ENCODE results near the gene SLC39A7. TPM values are rescaled to one million over a fixed set of nuclear protein-coding genes. Genes with fewer than 3 reads are reported as not detected.

The SLC39A7 gene
- total RNA-seq, 2 donors from 2014 or later = 91.5 to 102 TPM

DNA sequence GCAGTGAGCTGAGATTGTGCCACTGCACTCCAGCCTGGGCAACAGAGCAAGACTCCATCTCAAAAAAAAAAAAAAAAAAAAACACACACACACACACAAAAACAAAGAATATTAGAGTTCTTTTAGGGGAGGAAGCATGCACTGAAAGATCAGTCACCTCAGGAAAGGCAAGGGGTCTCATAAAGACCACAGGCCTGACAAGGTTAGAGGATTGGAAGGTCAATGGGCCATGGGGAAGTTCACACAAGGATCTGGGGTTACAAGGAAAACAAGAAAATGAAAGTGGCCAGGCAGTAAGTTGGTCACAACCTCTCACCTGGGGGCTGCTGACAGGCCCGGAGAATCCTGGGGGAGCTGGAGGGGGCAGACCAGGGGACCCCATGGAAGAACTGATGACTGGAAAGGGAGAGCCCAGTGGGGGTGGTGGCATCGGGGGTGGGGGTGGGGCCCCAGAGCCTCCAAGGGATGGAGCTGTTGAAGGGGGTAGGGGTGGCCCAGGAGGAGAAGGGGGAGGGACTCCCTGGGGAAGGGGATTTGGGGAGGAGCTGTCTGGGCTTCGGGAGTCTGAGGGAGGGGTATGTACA lies 1.7 kb upstream of the SLC39A7 start:
- Mint-ChIP-seq H3K27ac (peak overlapping the region; percentile 98 to 100), H3K4me3 (peak overlapping the region; percentile 100), H3K4me1 (ENCODE audit: low read depth in 2 of 2) (peaks cover 54 to 63% of the 10 kb centered on the region in 2 donors), H3K36me3 (peaks cover 46% of the 10 kb centered on the region), H3K9me3 (no peaks in the 10 kb centered on the region), H3K27me3 (no peaks in the 10 kb centered on the region)
- ATAC-seq = no peak
- DNase-seq (ENCODE audit: low spot score) = peak; percentile 12

DNA sequence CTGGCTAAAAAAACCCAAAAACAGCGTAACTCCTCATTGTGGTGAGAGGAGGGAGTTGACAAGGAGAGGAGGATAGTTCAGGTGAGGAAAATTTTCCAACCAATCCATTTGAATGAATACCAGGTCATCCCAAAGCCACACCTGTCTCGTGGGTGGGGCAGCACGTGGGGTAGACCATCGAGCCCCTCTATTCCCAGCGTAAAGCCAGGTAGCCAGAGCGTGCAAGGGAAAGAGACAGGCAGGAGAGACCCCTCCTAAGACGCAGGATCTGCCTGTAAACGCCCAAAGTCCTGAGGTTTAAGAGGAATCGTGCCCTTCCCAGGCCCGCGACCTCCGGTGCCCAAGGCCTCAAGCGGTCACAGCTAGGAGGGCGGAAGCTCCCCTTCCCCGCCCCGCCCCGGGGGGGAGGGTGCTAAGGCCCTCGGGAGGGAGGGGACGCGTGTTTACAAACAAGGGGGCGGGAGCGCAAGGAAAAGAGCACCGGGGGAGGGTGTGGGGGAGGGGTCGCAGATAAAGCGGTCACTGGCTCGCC lies 914 bp upstream of the SLC39A7 start:
- Mint-ChIP-seq H3K36me3 (peaks cover 46% of the 10 kb centered on the region), H3K4me3 (peak overlapping the region; percentile 100), H3K4me1 (ENCODE audit: low read depth in 2 of 2) (peaks cover 59 to 68% of the 10 kb centered on the region in 2 donors), H3K9me3 (no peaks in the 10 kb centered on the region), H3K27me3 (no peaks in the 10 kb centered on the region), H3K27ac (peak overlapping the region; percentile 98 to 100)
- DNase-seq (ENCODE audit: low spot score) (peak; percentile 89), ATAC-seq (peak; percentile 66 to 71)

DNA sequence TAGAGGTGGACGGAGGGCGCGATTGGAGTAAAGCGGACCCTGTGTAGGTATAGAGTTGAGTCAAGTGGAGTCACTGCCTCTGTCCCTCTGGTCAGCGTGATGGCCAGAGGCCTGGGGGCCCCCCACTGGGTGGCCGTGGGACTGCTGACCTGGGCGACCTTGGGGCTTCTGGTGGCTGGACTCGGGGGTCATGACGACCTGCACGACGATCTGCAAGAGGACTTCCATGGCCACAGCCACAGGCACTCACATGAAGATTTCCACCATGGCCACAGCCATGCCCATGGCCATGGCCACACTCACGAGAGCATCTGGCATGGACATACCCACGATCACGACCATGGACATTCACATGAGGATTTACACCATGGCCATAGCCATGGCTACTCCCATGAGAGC lies 479 bp downstream of the SLC39A7 start:
- DNase-seq (ENCODE audit: low spot score) (no peak), ATAC-seq (no peak)
- Mint-ChIP-seq H3K36me3 (peaks cover 36% of the 10 kb centered on the region), H3K27ac (peak overlapping the region; percentile 98 to 100), H3K4me1 (ENCODE audit: low read depth in 2 of 2) (peaks cover 72 to 78% of the 10 kb centered on the region in 2 donors), H3K9me3 (no peaks in the 10 kb centered on the region), H3K4me3 (peak overlapping the region; percentile 100), H3K27me3 (peaks cover 0 to 3% of the 10 kb centered on the region in 2 donors)

DNA sequence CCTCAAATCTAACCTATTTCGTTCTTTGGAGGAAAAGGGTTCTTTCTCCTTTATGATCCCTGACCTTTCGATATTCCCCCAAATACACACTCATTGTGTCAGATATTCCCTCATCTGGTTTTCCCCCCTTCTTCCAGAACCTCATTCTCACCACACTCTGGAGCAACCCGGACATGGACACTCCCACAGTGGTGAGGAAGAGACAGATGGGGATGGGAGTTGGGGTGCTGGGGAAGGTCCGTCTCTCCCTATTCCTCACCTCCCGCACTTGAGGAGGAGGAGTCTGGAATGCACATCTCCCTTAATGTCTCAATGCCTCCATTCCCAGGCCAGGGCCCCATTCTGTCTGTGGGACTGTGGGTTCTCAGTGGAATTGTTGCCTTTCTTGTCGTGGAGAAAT lies 1.3 kb downstream of the SLC39A7 start:
- H3K36me3 Mint-ChIP-seq = peaks cover 30% of the 10 kb centered on the region
- H3K27me3 Mint-ChIP-seq = peaks cover 0 to 3% of the 10 kb centered on the region in 2 donors
- ATAC-seq (no peak), DNase-seq (ENCODE audit: low spot score) (no peak)
- peak overlapping the region; percentile 98 to 100 for H3K27ac Mint-ChIP-seq
- peaks cover 76% of the 10 kb centered on the region in 2 donors for H3K4me1 Mint-ChIP-seq (ENCODE audit: low read depth in 2 of 2)
- H3K9me3 Mint-ChIP-seq = no peaks in the 10 kb centered on the region
- peak overlapping the region; percentile 100 for H3K4me3 Mint-ChIP-seq

DNA sequence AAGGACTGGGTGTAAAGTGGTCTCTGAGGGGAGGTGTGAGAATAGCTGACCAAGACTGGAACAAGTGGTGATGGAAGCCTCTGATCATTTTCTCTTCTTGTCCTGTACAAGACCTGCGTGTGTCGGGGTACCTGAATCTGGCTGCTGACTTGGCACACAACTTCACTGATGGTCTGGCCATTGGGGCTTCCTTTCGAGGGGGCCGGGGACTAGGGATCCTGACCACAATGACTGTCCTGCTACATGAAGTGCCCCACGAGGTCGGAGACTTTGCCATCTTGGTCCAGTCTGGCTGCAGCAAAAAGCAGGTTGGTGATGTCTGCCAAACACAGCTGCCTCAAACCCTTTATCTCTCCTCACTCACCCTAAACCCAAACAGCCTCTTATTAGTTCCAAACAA lies 2.1 kb downstream of the SLC39A7 start:
- Mint-ChIP-seq H3K4me3 (peak overlapping the region; percentile 100), H3K4me1 (ENCODE audit: low read depth in 2 of 2) (peaks cover 67 to 72% of the 10 kb centered on the region in 2 donors), H3K27me3 (peaks cover 0 to 3% of the 10 kb centered on the region in 2 donors), H3K9me3 (no peaks in the 10 kb centered on the region), H3K27ac (peak overlapping the region; percentile 98 to 100), H3K36me3 (peaks cover 25% of the 10 kb centered on the region)
- ATAC-seq (no peak), DNase-seq (ENCODE audit: low spot score) (no peak)

DNA sequence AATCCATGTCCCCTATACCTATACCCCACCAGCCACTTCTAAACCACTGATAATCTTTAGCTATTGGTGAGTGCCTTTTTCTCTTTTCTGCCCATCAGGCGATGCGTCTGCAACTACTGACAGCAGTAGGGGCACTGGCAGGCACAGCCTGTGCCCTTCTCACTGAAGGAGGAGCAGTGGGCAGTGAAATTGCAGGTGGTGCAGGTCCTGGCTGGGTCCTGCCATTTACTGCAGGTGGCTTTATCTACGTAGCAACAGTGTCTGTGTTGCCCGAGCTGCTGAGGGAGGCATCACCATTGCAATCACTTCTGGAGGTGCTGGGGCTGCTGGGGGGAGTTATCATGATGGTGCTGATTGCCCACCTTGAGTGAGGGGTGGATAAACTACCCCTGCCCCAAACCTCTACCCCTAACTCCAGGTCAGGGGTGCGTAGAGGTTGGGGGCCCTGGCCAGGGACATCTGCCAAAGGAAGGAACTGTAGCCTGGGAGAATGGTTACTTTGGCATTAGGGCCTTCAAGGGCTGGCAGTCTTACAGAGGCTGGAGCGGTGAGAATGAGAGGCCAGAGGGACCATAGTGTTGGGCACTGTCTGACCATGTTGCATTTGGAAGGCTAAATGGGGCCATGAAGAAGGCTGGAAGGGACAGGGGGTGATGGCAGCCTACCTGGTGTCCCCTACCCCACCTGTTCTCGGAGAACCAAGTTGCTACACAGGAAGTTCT lies 2.9 kb downstream of the SLC39A7 start:
- no peaks in the 10 kb centered on the region for H3K9me3 Mint-ChIP-seq
- peak overlapping the region; percentile 98 to 100 for H3K27ac Mint-ChIP-seq
- peaks cover 60 to 65% of the 10 kb centered on the region in 2 donors for H3K4me1 Mint-ChIP-seq (ENCODE audit: low read depth in 2 of 2)
- ATAC-seq (no peak), DNase-seq (ENCODE audit: low spot score) (no peak)
- H3K27me3 Mint-ChIP-seq = peaks cover 0 to 3% of the 10 kb centered on the region in 2 donors
- peaks cover 25% of the 10 kb centered on the region for H3K36me3 Mint-ChIP-seq
- H3K4me3 Mint-ChIP-seq = peak overlapping the region; percentile 100

DNA sequence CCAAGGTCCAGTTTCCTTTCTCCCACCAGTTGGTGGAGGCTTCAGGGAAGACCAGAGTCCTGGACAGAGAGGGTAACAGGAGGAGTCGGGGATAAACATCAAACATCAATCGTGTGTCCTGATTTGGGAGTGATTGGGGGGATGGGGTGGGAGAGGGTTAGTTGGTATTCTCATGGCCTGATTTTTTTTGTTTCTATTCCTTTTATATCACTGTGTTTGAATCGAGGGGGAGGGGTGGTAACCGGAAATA lies 3.4 kb downstream of the SLC39A7 start:
- peaks cover 25% of the 10 kb centered on the region for H3K36me3 Mint-ChIP-seq
- peaks cover 60 to 64% of the 10 kb centered on the region in 2 donors for H3K4me1 Mint-ChIP-seq (ENCODE audit: low read depth in 2 of 2)
- DNase-seq (ENCODE audit: low spot score) = no peak
- no peaks in the 10 kb centered on the region for H3K9me3 Mint-ChIP-seq
- peak overlapping the region; percentile 100 for H3K4me3 Mint-ChIP-seq
- peaks cover 0 to 3% of the 10 kb centered on the region in 2 donors for H3K27me3 Mint-ChIP-seq
- H3K27ac Mint-ChIP-seq = peak overlapping the region; percentile 98 to 100
- no peak for ATAC-seq

DNA sequence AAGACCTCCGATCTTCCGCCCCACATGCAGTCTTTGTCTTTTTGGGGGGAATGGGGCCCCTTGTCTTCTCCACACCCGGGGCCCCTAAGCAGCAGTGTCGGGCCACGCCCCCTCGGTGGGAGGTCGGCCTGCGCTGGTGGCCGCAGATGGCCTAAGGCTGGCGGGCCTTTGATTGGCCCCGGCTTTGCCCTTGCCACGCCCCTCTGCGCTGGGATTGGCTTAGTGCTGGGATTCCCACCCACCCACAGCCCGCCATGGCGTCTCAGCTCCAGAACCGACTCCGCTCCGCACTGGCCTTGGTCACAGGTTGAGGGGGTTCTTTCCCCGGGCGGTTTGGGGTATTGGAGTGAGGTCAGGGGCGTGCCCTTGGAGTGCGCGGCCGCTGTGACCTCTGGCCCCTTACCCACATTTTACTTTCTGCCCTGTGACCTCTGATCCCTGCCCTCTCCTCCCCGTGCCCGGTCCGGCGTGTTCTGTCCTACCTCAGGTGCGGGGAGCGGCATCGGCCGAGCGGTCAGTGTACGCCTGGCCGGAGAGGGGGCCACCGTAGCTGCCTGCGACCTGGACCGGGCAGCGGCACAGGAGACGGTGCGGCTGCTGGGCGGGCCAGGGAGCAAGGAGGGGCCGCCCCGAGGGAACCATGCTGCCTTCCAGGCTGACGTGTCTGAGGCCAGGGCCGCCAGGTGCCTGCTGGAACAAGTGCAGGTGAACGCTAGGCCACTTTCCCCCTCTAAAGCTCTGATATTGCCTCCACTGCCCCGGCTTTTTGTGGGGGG lies 3.9 kb downstream of the SLC39A7 start, which contains the start of gene HSD17B8:
HSD17B8 (plus strand) TSS at position 241 of the 776 bp plus-strand sequence; CDS start at position 255, 14 bp downstream.
- Mint-ChIP-seq H3K27me3 (peaks cover 0 to 3% of the 10 kb centered on the region in 2 donors), H3K9me3 (no peaks in the 10 kb centered on the region), H3K4me3 (peak within 1 kb of the TSS; percentile 100), H3K4me1 (ENCODE audit: low read depth in 2 of 2) (peaks cover 63 to 65% of the 10 kb centered on the region in 2 donors), H3K36me3 (peaks cover 25% of the 10 kb centered on the region), H3K27ac (peak within 1 kb of the TSS; percentile 98 to 100)
- ATAC-seq (peak; percentile 77 to 81), DNase-seq (ENCODE audit: low spot score) (peak; percentile 93)

DNA sequence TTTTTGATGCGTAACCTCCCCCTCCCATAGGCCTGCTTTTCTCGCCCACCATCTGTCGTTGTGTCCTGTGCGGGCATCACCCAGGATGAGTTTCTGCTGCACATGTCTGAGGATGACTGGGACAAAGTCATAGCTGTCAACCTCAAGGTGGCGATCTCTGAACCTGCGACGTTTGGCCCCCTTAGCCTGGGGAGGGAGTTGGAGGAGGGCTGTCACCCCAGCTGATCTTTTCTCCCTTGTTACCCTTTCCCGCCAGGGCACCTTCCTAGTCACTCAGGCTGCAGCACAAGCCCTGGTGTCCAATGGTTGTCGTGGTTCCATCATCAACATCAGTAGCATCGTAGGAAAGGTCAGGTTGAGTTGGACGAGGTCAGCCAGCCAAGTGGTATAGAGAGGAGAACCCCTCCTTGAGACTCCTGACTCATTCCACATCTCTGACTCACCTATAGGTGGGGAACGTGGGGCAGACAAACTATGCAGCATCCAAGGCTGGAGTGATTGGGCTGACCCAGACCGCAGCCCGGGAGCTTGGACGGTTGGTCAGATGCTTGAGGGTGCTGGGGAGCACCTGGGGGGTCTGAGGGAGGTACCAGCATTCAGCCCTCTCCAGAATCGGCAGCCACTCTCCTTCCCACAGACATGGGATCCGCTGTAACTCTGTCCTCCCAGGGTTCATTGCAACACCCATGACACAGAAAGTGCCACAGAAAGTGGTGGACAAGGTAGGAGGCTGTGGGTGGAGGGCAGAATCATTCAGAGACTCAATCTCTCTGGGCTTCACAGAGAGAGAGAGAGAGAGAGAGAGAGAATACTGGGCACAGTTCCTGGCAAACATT lies 4.7 kb downstream of the SLC39A7 start:
- H3K27ac Mint-ChIP-seq = peak overlapping the region; percentile 88 to 98
- DNase-seq (ENCODE audit: low spot score) (no peak), ATAC-seq (no peak)
- H3K9me3 Mint-ChIP-seq = no peaks in the 10 kb centered on the region
- H3K4me1 Mint-ChIP-seq (ENCODE audit: low read depth in 2 of 2) = peaks cover 65 to 69% of the 10 kb centered on the region in 2 donors
- peaks cover 25% of the 10 kb centered on the region for H3K36me3 Mint-ChIP-seq
- peak overlapping the region; percentile 100 for H3K4me3 Mint-ChIP-seq
- peaks cover 0 to 3% of the 10 kb centered on the region in 2 donors for H3K27me3 Mint-ChIP-seq

DNA sequence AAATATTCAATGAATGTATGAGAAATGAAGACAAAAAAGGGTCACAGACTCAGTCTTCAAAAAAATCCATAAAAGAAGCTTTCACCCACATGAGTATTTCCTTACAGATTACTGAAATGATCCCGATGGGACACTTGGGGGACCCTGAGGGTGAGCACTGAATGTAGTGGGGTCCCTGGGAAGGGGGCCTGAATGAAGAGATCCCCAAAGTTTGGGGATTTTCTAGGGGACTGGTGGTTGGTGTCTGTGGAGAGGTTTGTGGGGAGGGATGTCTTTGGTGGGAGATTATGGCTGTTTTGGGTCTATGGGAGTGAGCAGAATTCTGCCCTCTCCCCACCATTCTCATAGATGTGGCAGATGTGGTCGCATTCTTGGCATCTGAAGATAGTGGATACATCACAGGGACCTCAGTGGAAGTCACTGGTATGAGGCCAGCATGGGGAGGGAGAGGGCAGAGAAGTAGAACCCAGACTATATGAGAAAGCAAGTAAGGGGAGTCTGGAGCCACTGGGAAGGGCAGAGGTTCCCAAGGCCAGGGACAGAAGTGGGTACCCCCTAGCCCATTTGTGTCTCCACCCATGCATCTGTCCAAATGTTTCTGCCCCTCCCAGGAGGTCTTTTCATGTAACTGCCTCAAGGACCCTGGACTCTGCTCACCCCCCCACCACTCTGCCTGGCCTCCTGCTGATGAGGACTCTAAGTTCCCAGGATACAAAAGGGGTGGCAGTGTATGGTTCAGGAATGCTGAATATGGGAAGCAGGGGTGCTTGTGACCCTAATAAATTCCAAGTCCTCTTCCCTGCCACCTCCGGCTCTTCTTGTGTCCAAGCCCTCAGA lies 5.6 kb downstream of the SLC39A7 start:
- no peak for ATAC-seq

DNA sequence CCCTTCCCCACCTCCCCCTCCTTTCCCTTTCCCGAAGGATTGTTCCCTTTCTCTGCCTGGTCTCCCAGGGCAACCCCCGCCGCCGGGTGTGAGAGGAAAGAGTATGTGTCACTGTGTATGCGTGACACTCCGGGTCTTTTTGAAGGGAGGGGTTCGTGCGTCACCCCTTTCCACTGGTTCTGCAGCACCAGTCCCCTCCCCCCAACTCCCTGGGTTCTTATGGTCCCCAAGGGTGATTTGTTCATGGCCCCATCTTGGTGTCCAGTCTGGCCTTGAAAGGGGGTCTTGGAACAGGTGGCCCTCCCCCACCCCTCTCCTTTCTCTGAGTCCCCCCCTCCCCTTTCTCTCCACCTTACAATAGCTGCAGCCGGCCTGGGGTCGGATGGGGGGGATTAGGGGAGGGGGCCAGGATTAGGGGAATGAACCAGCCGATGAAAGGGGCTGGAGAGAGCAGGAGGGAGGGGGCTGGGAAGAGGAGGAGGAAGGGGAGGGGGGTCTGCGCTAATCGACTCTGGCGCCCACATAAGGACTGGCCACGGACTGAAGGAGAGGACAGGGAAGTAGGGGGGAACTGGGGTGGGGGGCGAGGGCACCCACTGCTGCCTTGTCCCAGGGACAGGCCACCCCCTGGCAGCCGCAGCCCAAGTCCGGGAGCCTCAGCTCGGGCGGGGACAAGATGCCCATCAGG lies 6.3 kb downstream of the SLC39A7 start:
- no peak for DNase-seq (ENCODE audit: low spot score)
- Mint-ChIP-seq H3K4me3 (peak overlapping the region; percentile 89), H3K36me3 (peaks cover 19% of the 10 kb centered on the region), H3K27me3 (peaks cover 0 to 3% of the 10 kb centered on the region in 2 donors), H3K4me1 (ENCODE audit: low read depth in 2 of 2) (peaks cover 56 to 57% of the 10 kb centered on the region in 2 donors), H3K9me3 (no peaks in the 10 kb centered on the region), H3K27ac (peak overlapping the region in 1 of 2 donors; percentile 87)
- no peak for ATAC-seq

More for the DNA sequence above, 5.6 kb downstream of the SLC39A7 start:
- H3K9me3 Mint-ChIP-seq = no peaks in the 10 kb centered on the region
- H3K4me3 Mint-ChIP-seq = peak overlapping the region; percentile 100
- no peak for DNase-seq (ENCODE audit: low spot score)
- peaks cover 20% of the 10 kb centered on the region for H3K36me3 Mint-ChIP-seq
- peaks cover 0 to 3% of the 10 kb centered on the region in 2 donors for H3K27me3 Mint-ChIP-seq
- peak overlapping the region; percentile 88 to 98 for H3K27ac Mint-ChIP-seq
- H3K4me1 Mint-ChIP-seq (ENCODE audit: low read depth in 2 of 2) = peaks cover 60 to 62% of the 10 kb centered on the region in 2 donors
